ENCODE results near the gene TTC3.

The TTC3 gene

GRCh38 chr21:37159053-37159776 is 86.2 kb downstream of the TTC3 start:
- no peak for DNase-seq

GRCh38 chr21:37159949-37160348 is 86.9 kb downstream of the TTC3 start:
- DNase-seq = no peak

GRCh38 chr21:37164742-37165141 is 91.7 kb downstream of the TTC3 start:
- DNase-seq = no peak

GRCh38 chr21:37165586-37165985 is 92.5 kb downstream of the TTC3 start:
- DNase-seq = no peak

GRCh38 chr21:37166733-37167132 is 93.7 kb downstream of the TTC3 start:
- peak; percentile 1 for DNase-seq

GRCh38 chr21:37168666-37169065 is 95.6 kb downstream of the TTC3 start:
- DNase-seq = no peak

GRCh38 chr21:37172646-37173045 is 99.6 kb downstream of the TTC3 start:
- DNase-seq = no peak

GRCh38 chr21:37176716-37177115 is 103.7 kb downstream of the TTC3 start:
- DNase-seq = no peak

GRCh38 chr21:37181059-37181458 is 108.0 kb downstream of the TTC3 start:
- DNase-seq = no peak

GRCh38 chr21:37182222-37182621 is 109.2 kb downstream of the TTC3 start:
- DNase-seq = no peak

- no peak for DNase-seq
Measured at GRCh38 chr21:37183749-37184148, 110.7 kb downstream of the TTC3 start.

- no peak for DNase-seq
Measured at GRCh38 chr21:37184784-37185593, 111.9 kb downstream of the TTC3 start.

GRCh38 chr21:37186983-37187382 is 113.9 kb downstream of the TTC3 start:
- no peak for DNase-seq

GRCh38 chr21:37188825-37189224 is 115.8 kb downstream of the TTC3 start:
- DNase-seq = no peak

GRCh38 chr21:37192019-37192418 is 119.0 kb downstream of the TTC3 start:
- DNase-seq = no peak

- no peak for DNase-seq
Measured at GRCh38 chr21:37193006-37193405, 120.0 kb downstream of the TTC3 start.

GRCh38 chr21:37193676-37194075 is 120.6 kb downstream of the TTC3 start:
- no peak for DNase-seq

GRCh38 chr21:37195059-37195458 is 122.0 kb downstream of the TTC3 start:
- no peak for DNase-seq

- no peak for DNase-seq
Measured at GRCh38 chr21:37195610-37196009, 122.6 kb downstream of the TTC3 start.

- no peak for DNase-seq
Measured at GRCh38 chr21:37196847-37197246, 123.8 kb downstream of the TTC3 start.

- DNase-seq = no peak
Measured at GRCh38 chr21:37197746-37198145, 124.7 kb downstream of the TTC3 start.

GRCh38 chr21:37199057-37199924 is 126.2 kb downstream of the TTC3 start:
- no peak for DNase-seq

All from SHP77 treated with DMSO at 0.1 percent for 48 hours (cell line).